ENCODE measurements around the gene RIMS3.

Gene RIMS3

DNA sequence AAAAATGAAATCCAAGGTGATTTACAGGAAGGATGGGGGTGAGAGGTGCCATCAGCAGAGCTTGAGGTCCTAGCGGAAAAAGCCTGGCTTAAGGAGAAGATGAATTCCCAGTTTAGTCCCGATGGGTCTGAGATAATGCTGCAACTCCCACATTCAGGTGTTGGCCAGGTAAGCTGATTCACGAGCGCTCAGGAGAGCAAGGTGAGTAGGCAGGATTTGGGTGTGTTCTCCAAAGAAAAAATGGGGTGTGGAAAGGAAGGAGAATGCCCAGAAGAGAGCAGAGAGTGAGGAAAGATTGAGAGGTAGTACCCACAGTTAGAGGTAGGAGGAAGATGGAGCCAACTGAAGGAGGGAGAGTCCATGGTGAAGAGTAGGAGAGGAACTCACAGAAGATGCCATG, 12.5 kb downstream of the RIMS3 start:
- DNase-seq, result no peak

DNA sequence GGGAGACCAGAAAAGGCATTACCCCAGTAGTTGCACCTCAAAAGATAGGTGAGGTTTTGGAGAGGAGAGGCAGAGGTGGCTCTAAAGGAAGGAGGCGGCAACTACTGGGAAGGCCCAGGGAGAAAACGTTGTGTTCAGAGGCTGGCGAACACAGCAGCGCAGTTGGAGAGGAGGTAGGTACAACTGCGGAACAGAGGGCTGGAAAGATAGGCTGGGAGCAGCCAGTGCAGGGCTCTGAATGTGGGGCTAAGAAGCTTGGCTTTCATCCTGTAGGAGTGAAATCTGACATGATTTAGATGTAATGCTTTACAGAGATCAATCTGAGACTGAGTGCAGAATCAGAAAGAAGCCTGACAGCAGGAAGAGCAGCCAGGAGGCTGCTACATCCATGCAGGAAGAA, 13.0 kb downstream of the RIMS3 start:
- DNase-seq, result no peak

DNA sequence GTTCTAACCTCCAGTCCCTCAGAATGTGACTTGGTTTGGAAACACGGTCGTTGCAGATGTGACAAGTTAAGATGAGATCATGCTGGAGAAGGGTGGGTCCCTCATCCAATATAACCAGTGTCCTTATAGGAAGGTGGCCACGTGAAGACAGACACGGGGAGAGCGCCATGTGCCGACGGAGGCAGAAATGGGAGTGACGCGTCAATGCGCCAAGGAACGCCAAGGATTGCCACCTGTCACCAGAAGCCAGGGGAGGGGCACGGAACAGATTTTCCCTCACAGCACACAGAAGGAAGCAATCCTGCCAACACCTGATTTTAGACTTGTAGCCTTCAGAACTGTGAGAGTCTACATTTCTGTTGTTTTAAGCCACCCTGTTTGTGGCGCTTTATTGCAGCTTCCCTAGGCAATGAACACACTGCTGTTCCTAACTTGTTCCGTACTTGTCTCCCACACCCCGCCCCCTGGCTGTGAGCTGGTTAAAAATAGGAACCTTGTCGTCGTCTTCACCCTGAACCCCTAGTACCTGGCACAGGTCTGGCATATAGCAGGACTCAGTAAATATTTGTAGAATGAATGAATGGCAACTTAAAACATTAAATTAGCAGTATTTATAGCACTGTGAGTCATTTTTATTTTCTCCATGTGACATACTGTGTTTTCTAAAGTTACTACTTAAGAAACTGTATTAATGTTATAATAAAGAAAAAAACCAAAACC, 14.2 kb downstream of the RIMS3 start:
- no peak for DNase-seq

DNA sequence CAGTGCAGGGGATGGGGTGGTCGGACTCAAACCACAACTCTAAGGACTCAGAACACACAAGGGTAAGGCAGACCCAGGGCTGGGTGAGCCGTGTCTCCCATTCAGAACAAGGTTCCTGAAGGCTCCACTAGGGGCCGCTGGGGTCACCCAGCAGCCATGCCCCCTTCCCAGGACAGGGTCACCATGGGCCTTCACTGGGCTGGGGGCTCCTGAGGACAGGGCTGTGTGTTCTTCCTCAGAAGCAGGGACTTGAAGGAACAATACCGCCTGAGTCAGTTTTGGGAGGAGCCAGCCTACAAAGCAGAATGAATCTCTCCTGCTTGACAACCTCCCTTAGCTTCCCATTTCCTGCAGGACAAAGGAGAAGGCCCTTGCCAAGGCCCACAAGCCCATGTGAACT, 15.4 kb downstream of the RIMS3 start:
- DNase-seq, result no peak

DNA sequence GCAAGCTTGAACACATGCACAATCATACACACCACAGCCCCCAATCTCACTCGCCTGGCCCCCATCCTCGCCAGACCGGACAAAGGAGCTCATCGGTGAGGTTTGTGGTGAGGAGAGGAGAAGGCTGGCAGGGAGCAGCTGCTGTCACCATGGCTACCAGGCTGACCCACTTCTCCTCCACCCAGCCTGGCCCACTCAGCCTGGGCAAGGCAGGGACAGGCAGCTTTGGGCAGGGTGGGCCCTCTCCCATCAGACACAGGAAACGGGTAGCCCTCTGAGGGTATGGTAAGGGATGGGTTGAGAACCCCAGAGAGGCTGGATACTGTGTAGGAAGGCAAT, 15.9 kb downstream of the RIMS3 start:
- no peak for DNase-seq

DNA sequence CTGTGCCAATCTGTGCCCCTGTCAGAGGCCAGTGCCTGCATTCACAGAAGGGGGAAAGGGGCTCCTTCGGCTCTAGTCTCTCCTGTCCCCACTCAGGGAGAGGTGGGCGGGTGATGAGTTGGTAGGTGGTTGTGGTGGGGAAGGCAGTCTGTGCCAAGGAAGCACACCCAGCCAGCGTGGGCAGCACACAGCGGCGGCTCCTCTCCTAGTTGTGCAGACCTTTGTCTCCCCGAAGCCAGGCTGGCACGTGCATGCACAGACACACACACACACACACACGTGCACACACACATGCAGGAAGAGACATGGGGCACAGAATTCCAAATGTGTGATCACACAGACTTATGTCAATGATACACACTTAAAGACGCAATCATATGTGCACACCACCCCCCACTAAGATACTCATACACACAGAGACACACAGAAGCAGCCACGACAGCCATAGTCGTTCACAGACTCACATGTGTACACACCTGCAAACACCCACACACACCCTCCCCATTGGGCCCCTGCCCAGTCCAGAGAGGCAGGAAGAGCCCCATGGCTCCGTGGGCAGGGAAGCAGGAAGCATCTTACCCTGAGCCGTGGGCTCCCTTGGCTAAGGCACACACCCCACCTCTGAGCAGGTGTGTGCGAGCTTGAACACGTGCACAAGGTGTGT, 16.4 kb downstream of the RIMS3 start:
- no peak for DNase-seq

DNA sequence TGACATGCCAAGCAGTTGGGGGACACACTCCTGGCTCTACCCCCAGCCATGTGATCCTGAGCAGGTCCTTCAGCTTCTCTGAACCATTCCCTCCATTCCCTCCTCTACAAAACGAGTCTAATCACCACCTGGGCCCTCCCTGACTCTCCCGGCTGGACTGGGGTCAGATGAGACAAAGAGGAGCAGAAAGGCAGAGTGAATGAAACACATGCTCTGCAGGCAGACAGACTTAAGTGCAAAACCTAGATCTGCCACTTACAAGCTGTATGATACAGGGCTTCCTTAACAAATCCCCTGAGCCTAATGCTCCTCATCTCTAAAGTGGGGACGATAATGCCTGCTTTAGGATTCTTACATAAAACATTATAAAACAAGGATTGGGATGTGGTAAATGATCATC, 17.3 kb downstream of the RIMS3 start:
- no peak for DNase-seq

DNA sequence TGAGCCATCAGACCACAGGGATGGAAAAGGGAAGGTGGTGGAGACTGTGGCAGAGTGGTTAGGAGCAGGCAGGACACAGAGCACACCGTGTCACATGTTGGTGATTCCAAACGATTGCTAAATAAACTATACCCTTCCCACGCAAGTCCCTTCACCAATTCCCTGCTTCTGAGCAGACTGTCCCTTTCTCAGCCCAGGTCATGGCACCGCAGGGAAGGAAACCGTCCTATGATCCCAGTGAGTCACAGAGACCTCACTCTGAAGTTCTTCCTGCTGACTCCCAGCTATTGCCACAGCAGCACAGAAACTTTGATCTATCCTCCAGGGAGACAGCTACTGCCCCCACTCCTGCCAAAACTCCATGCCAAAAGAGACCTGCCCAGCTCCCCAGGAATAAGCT, 19.2 kb downstream of the RIMS3 start:
- DNase-seq, result no peak

DNA sequence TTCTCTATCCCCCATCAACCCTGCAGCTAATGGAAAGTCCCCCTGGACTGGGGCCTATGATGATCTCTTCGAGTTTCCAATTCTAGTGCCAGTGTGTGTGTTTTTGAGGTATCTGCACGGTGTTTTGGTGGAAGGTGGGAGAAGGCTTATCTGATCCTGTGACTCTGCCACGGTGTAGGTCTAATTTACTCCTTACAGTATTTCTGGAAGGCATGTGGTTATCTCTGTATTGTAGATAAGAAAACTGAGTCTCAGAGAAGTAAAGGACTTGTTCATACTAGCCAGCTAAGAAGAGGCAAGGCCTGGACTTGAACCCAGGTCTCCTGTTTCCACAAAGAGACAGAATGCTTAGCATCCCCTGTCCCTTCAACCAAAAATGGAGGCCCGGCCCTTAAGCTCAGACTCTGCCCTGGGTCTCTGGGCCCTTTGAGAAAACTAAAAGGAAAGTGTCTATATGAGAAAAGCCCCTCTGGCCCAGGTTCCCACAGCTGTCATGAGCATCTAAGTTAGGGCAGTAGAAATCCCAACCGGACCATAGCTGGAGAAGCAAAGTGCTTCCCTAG, 20.3 kb downstream of the RIMS3 start:
- no peak for DNase-seq

DNA sequence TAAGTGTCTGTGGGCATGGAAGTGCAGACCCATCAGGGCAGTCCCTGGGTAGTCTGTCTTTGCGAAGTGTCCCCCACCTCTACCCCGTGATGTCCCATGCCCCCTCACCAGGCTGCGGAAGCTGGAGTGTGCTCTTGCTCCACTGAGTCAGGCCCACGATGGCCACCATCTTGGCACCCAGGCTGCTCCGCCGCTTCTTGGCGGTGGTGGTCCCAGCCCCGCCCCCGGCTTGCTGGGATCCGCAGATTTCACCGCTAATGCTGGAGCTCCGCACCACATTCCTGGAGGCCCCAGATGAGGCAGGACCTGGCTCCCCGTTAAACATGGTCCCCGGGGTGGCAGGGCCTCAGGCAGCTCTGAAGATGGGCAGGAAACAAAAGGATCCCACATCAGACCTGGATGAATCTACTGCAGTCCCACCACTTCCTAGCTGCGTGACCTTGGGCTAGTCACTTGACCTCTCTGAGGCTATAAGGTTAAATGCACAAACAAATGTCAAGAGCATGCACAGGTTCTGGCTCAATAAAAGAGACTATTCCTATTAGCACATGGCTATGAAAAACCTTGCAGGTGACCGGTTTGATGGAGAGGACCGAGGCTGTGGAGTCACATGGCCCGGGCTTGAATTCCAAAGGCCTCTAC, 23.8 kb downstream of the RIMS3 start:
- DNase-seq, result no peak

DNA sequence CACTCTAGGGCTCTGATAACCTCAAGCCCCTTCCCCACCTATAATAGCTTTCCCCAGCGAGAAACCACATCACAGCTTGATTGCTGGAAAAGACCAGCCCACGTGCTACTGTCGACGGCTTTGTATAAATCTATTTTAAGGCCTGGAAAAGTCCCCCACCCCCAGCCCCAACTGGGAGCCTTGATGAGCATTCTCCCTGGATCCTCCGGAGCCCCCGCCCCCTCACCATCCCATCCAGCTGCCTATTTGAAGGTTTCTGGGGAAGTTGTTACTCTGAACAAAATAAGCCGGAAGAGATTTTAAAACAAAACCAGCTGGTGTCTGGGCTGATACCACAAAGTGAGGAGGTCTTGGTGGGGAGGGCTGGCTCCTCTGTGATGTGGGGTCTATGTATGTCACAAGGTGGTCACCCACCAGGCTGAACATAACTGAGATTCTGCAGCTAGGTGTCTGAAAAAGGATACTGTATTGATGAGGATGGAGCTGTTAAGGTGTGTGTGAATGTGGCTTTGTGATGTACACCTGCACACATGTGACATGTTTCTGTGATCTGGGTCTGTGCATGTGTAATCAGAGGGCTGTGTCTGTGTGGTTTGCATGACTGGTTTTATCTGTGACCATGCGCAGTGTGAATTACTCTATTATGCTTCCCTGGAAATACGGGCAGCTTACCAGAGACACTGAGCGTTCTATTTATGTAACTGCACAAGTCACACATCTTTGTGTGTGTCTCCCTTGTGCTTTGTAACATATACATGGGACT, 25.0 kb downstream of the RIMS3 start:
- no peak for DNase-seq

DNA sequence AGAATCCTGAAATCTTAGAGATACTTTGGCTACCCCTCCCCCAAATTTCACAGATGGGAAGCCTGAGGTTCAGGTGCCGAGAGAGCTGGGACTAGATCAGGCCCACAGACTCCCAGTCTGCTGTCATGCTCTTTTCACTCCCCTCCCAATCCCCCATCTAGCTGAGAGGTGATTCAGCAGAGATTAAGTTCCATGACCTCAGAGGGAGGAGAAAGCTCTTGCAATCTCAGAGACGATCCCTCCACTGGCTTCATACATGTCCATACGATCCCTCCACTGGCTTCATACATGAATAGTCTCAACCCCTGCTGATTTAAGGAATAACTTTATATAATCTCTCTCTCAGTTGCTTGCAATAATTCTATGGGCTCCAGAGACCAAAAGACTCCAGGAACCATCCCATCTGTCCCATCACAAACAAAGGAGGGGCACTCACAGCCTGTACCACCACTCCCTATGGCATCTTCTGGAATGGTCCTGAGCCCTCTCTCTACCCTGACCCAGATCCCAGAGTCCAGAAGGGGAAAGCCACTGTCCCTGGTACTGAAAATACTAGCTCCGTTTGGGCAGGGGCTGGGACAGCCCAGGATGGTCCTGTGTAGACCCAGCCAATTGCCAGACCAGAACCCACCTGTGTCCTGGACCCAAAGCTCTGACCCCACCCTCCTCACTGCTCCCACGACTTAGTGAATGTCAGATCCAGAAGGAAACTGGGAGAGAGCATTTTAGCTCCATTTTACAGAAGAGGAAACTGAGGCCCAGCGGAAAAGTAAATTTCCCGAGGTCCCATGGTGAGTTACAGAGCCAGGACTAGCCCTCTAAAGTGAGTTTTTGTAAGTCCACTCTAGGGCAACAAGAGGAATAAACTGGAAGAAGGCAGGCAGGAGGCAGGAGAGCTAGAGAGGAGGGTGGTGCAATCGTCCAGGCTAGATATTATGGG, 27.1 kb downstream of the RIMS3 start:
- DNase-seq, result no peak

DNA sequence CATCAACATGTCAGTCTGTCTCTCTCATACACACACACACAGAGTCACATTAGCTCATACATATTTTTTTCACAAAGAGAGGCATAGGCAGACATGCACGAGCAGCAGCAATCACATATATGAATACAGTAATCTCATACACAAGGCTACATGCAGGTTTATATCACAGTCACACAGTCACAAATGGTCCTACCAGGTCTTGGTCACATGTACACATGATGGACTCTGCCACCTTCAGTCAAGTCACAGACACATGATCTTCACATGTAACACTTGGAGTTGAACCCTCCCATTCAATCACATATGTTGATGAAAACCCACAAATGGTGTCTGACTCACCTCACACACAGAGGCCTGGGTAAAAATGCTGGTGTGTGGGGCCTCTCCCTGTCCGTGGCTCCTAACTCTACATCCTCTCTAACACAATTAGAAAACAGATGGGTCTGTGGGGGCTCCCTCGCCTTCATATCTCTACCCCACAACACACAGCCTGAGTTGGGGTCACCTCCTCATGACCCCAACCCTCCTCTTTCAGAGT, 27.9 kb downstream of the RIMS3 start:
- DNase-seq, result no peak

DNA sequence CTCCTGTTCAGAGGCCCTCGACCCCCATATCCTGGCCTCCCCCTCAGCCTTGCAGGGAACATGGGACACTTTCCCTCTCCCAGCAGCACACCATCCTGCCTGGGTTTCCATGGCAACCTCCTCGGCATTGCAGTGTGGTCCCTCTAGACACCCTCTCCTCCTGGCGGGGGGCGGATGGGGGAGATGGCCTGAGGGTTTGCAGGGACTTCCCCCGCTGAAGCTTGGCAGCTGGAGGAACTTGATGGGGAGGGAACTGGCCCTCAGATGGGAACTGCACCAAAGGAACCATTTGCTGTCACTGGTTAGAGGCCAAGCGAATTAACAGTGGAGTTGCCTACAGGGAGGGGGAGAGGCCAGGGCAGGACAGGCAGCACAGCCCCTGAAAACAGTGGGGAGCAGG, 28.7 kb downstream of the RIMS3 start:
- no peak for DNase-seq

DNA sequence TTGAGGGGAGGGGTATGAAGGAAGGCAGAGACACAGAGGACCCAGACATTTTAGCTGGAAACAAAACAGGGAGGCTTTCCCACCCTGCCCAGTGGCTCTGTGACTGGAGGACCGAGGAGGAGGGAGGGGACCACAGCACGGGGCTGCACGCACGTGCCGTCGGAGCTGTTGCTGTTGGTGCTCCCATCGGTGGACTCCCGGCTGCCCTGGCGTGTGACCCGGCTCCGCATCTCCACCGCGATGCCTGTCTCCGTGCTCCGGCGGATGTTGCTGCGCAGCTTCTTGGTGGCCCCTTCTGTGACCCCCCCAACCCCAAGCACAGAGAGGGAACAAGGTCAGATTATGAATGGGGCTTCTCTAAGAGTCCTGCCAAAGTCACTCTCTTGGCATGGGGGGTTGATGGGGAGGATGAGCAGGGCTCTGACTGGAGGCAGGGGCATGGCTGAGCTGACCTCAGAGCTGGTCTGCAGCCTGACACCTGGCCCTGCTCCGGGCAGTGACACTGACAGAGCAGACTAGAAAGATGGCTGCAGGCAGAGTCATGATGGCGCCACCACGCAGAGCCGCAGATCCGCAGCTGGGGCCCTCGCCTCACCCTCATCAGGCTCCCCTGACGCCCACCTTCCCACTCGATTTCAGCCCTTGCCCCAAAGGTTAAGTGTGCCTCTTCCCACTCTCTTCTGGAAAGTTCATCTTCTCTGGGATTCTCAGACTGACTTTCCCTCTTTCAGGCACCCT, 29.6 kb downstream of the RIMS3 start:
- no peak for DNase-seq

DNA sequence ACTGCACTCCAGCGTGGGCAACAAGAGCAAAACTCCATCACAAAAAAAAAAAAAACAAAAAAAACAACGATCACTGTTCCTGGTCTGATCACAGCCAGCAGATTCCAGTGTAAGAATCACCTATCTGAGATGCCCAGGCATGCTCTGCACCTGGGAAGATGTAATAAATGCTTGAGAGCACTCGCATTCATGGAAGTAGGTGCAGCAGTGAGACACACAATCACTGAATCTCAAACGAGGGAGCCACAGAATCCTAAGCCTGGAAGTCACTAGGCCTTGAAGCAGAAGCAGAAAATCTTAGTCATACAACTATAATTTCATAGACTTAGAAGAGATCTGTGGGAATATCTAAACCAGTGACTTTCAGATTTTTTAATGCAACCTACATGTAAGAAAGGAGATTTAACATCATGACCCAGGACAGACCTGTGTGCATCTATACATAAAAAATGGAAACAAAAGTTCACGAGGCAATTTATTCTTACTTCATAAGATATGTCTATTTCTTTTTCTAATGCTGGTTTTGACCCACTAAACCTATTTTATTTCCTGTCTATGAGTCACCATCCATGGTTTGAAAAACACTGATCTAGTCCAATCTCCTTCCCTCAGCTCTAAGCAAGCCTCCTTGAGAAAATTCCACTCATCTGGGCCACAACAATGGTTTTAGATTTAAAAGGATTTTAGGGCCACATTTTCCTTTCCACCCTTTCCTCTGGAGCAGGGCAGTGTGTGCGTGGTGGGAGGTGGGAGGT, 30.4 kb downstream of the RIMS3 start:
- no peak for DNase-seq

DNA sequence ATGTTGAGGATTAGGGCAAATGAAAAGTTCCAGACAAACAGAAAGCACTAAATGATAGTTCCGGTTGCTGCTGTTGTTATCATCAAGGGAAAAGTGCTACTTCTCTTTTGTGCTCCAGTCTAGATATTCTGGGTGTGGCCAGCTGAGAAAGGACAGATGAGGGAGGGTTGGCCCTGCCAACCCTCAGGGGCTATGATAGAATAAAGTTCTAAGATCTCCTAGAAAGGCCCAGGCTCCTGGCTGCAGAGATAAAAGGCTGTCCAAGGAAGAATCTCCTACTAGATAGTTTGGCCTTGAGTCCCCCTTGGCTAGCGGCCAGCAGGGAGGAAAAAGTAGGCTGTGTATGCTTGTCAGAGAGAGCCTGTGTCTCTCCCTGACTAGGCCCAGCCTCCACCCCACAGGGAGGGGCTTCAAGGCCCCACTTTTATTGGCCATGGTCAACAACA, 31.5 kb downstream of the RIMS3 start:
- DNase-seq, result no peak

DNA sequence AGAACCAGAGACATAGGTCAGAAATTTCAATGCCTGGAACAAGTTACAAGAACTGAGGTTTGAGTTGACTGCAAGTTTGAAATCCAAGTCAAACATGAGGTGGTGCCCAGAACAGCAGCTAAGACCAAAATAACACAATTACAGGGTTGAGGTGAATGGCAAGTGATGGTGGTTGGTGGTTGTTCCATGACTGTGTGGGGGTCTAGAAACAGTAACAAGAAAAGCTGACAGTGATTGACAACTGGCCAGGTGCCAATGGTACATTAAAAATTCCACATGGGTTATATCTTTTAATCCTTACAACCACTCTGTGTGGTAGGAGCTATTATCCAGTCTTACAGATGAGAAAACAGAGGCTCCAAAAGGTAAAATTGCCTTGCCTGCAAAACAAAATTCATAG, 32.0 kb downstream of the RIMS3 start:
- DNase-seq, result no peak

DNA sequence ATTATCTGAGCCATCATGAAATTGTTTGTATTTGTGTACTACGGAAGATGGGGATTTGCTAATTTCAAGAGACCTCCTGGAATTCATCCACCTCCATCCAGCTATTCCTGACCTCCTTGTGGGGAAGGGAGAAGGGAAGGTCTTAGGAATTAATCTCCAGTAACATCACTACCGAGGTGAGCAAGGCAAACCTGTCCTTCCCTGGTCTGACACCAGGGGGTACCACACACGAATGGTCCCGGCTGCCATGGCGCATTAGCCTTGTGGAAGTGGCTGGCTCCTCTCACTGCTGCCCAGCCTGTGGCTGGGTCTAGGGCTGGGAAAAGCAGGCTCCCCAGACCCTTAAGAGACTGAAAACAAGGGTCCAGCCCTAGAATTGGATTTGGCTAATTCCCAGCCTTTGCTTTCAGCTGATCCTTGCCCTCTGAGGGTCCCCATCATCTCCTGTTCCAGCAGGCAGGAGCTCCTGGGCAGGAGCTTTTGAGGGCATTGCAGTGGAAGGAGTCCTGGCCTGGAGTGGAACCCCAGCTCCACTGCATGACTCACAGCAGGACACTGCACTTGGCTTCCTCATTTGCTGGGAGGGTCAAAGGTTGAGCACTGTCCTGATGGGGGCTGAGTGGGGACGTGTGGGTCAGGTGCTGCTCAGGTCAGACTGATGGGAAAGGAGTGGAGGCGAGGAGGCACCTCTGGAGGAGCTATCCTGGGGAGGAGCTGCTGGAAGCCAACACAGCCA, 34.8 kb downstream of the RIMS3 start:
- DNase-seq, result no peak

DNA sequence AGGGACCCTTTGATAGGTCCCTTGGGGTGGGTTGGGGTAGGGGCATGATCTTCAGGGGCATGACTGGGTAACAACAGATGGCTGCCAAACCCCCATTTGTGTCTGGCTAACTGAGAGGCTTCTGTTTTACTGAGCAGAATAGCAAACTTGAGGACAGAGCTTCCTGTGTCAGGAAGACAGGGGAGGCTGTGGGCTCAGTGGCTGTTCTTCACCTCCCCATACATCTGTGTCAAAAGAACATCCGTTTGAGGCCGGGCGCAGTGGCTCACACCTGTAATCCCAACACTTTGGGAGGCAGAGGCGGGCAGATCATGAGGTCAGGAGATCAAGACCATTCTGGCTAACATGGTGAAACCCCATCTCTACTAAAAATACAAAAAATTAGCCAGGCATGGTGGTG, 35.9 kb downstream of the RIMS3 start:
- peak; percentile 56 to 68 for DNase-seq
